ENCODE results near the gene ABCD1.

DNA sequence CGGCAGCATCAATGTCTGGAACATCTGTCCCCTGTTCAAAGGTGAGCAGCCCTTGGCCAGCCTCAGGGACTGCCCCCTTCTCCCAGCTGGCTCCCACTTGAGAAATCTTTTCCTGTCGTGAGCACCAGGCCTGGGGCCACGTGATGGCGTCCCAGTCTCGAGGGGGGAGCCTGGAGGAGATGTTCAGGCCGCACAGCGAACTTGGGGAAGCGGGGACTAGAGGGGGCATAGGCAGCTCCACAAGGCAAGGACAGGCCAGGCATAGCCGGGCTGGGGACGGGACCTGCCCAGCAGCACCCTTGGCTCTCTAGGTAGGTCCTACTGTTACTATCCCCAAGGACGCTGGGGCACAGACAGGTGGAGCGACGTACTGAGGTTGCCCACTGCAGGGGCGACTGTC, 34.2 kb upstream of the ABCD1 start:
- TF ChIP-seq POLR2A (IDR thresholded peaks at IDR 0.05; ENCODE audit: low read length): no peak
- no peak for TF ChIP-seq MAX (IDR thresholded peaks at IDR 0.05)

Measured in A549 (cell line).